HG02571 (cell line): Measurements from ENCODE around the gene ZNF207.
"Not testable (repeated sequence)": the region's sequence is repeated elsewhere in the genome, so short reads cannot be mapped to it uniquely, and the experiment has no call there.

Experiments used
- ATAC-seq: cut with Tn5 transposase; IDR thresholded peaks from one replicate; pipeline ENCODE4 v1.9.1; 2021; ENCODE audit warnings: mild to moderate bottlenecking, moderate library complexity; ENCODE audit not compliant: unreplicated experiment

The ZNF207 gene

GRCh38 chr17:32335046-32335445 is 14.9 kb upstream of the ZNF207 start:
- ATAC-seq: no peak

- ATAC-seq: no peak
Observed at GRCh38 chr17:32335687-32336086, 14.3 kb upstream of the ZNF207 start.

- no peak for ATAC-seq
Observed at GRCh38 chr17:32341141-32341856, 8.7 kb upstream of the ZNF207 start.

- peak; percentile 76 for ATAC-seq
Observed at GRCh38 chr17:32341857-32342602, 7.9 kb upstream of the ZNF207 start, which contains the start of gene C17orf75. TSS of gene C17orf75 (minus strand) at chr17:32342173. CDS start at chr17:32342139, 34 bp downstream.

- ATAC-seq: no peak
Observed at GRCh38 chr17:32342603-32343325, 7.2 kb upstream of the ZNF207 start.

GRCh38 chr17:32345951-32346600 is 3.9 kb upstream of the ZNF207 start:
- ATAC-seq: no peak

GRCh38 chr17:32348483-32348800 is 1.5 kb upstream of the ZNF207 start:
- no peak for ATAC-seq

GRCh38 chr17:32349503-32349853 is 479 bp upstream of the ZNF207 start:
- ATAC-seq: no peak

- peak; percentile 20 for ATAC-seq
Observed at GRCh38 chr17:32350666-32351418, 885 bp downstream of the ZNF207 start.

- not testable (repeated sequence) for ATAC-seq
Observed at GRCh38 chr17:32352734-32353133, 2.8 kb downstream of the ZNF207 start.

GRCh38 chr17:32355649-32356377 is 5.9 kb downstream of the ZNF207 start:
- no peak for ATAC-seq

GRCh38 chr17:32356378-32356743 is 6.4 kb downstream of the ZNF207 start:
- no peak for ATAC-seq

- no peak for ATAC-seq
Observed at GRCh38 chr17:32356750-32357149, 6.8 kb downstream of the ZNF207 start.

GRCh38 chr17:32357615-32358014 is 7.7 kb downstream of the ZNF207 start:
- ATAC-seq: no peak

GRCh38 chr17:32361270-32361669 is 11.3 kb downstream of the ZNF207 start:
- no peak for ATAC-seq

GRCh38 chr17:32370426-32370825 is 20.5 kb downstream of the ZNF207 start:
- ATAC-seq: no peak

- no peak for ATAC-seq
Observed at GRCh38 chr17:32382526-32383223, 32.7 kb downstream of the ZNF207 start.

- ATAC-seq: no peak
Observed at GRCh38 chr17:32383926-32384434, 34.0 kb downstream of the ZNF207 start.

- no peak for ATAC-seq
Observed at GRCh38 chr17:32385121-32385520, 35.2 kb downstream of the ZNF207 start.
